Colon (tissue), 2 donors: Measurements from ENCODE around the gene IMPDH1.

Experiments
- FAIRE-seq: peaks from 2 replicates; lab custom pipeline; 2012; peaks lifted over from hg19 to GRCh38; lab: Jason Lieb, UNC
- donor health status: control.
- donor health status: control.

Gene IMPDH1

DNA sequence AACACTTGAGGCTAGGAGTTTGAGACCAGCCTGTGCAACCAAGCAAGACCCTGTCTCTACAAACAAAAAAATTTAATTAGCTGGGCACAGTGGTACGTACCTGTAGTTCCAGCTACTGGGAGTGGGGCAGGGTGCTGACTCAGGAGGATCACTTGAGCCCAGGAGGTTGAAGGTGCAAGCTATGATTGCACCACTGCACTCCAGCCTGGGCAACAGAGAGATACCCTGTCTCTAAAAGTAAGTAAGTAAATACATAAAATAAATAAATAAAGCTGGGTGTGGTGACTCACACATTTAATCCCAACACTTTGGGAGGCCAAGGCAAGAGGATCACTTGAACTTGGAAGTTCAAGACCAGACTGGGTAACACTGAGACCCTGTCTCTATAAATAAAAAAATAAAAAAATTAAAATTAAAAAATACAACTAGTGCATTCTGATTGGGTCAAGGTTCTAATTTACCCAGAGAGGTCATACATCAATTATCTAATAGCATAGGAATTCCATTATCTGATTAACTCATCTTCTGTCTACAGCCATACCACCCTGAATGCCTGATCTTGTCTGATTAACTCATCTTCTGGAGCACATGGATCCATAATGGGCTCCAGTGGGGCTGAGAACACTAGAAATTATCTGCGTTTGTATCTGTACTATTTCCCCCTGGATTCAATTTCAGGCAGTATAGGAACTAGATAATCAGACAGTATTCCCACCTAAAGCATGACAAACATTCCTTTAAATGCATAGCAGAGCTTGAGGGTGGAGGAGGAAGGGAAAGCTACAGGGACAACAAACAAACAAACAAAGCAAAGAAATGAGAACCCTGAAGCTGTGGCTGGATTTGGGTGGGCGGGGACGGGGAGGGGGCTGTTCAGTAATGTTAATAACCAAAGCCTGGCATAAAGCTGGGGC is 24.9 kb upstream of the IMPDH1 start:
- FAIRE-seq: no peak

GRCh38 chr7:128431754-128432153 is 22.0 kb upstream of the IMPDH1 start:
- no peak for FAIRE-seq

DNA sequence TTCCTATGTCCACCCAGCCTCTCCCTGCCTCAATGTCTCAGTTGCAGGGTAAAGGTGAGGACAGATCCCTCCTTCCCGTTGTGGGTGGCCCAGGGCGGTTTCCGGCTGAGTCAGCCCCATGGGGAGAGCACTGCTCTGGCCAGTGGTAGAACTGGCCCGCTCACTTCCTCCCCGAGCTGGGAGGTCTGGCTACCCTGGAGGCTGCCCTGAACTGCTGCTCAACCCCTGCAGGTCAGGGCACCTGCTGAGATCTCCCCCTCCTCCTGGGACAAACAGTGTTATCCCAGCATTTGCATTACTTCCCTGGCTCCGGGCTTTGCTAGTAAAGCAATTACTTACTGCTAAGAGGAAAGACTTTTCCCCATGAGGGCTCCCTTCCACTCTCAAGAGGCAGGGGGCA is 21.4 kb upstream of the IMPDH1 start:
- no peak for FAIRE-seq

DNA sequence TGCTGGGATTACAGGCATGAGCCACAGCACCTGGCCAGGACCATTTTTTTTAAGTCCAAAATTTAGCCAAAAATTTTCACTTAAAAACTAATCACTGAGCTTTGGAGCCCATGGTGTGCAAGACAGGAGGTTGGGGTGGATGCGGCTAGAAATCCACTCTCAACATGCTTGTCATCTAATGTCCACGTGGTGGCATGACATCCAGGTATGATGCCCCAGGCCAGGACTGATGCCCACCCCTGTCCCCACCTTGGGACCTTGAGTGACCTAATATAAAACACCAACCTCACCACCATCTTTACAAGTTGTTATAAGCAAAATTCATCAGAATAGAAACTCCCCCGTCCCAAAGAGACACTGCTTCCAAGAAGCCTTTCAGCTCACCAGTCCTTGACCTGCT is 20.4 kb upstream of the IMPDH1 start:
- no peak for FAIRE-seq

DNA sequence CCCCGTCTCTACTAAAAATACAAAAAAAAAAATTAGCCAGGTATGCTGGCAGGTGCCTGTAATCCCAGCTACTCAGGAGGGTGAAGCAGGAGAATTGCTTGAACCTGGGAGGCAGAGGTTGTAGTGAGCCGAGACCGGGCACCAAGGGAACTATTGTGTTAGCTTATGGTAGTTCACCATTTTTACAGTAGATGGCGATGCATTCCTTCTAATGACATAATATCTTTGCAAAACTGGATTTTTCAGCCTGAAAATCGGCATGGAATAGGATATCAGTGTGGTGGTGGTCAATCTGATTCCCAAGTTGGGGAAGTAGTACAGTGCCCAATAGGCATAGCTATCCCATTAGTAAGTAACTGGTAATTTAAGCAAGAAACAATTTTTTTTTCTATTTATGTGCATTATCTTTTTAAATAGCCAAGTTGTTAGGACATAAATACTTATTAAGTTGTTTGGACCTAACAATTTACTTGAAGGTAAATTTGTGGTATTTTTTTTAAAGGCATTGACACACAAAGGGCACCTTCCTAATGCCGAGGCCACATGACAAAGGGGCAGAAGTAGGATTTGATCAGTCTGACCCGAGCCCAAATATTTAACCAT is 17.6 kb upstream of the IMPDH1 start:
- no peak for FAIRE-seq

DNA sequence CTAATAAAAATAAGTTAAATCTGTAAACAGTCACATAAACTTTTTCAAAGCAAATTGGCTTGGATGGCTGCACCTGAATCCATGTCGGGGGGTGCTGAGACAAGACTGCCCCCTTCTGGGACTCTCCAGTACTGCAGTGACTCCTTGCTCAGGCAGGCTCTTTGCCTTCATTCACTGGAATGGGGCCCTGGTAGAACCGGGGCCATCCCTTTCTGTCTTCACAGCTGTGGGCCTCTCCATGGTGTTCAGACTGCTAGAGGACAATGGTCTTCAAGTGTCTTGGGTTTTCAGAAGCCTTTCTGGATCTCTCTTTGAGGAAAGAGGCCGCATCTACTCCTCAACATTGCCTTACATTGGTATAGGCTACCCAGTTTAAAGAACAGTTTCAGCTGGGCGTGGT is 16.1 kb upstream of the IMPDH1 start:
- FAIRE-seq: no peak

GRCh38 chr7:128424686-128425275 is 15.0 kb upstream of the IMPDH1 start:
- FAIRE-seq: no peak

DNA sequence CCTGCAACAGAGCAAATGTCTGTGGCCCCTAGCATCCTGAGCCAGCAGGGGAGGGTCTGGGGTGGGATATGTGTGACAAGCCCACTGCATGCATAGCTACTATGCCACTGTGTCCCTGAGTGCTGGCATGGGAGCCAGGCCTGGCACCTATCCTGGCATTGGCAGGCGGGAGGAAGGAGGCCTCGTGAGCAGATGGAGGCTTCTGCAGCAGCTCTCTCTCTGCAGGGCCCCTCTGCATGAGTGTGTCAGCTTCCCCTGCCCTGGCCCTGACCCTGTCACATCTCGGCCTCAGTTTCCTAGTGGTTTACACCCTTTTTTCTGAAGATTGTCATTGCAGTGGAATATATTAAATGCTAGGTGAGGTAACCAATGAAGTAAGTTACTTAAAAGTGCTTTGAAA is 13.1 kb upstream of the IMPDH1 start:
- no peak for FAIRE-seq

DNA sequence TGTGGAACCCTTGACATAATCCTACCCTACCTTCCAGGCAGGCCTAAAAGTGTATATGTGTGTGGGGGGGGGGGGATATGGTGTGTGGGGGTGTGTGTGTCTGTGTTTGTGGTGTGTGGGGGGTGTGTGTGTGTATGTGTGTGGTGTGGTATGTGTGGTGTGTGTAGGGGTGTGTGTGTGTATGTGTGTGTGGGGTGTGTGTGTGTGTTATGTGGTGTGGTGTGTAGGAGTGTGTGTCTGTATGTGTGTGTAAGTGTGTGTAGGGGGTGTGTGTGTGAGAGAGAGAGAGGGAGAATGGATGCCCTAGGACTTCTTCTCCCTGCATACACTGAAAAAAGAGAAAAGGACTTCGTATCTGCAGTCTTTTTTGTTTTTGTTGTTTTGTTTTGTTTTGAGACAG is 12.3 kb upstream of the IMPDH1 start:
- FAIRE-seq: no peak

- FAIRE-seq: no peak
Observed at GRCh38 chr7:128421384-128421783, 11.6 kb upstream of the IMPDH1 start.

GRCh38 chr7:128420773-128421172 is 11.0 kb upstream of the IMPDH1 start:
- FAIRE-seq: no peak

DNA sequence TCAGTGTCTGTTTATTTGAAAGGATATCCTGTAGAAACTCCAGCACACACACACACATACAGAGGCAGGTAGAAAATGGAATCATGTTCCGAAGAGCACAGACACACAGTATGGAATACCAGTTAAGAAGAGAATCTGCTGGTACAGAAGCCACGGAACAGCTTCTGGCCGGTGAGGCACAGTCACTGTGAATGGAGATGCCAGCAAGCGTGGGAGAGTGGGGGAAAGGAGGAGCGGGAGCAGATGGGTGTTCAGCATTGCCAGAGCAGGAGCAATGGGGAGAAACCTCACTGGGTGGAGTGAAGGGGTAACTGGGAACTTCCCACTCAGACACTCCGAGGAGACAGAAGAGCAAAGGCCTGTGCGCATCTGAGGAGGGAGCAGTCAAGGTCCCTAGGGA is 9.5 kb upstream of the IMPDH1 start:
- FAIRE-seq: no peak

GRCh38 chr7:128417071-128417470 is 7.3 kb upstream of the IMPDH1 start:
- FAIRE-seq: no peak

DNA sequence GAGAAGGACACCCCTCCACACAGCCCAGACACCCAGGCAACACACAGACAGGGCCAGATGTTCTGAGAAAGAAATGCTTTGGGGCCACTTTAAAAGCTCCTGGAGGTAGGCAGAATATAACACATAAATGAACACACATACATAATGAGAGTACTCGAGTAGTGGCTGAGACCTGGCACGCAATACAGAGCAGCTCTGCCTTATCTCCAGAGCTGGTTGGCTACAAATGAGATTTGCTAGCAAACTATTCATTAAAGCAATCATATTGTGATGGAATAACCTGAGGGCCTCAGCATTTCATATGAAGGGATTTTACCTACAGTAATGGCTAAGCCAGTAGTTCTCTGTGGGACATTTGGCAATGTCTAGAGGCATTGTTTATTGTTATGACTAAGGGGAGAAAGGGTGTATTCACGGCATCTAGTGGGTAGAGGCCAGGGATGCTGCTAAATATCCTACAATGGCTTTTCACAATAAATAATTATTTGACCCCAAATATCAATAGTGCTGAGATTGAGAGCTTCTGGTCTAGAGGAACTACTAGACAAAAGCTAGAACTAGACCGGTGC is 5.5 kb upstream of the IMPDH1 start:
- FAIRE-seq: no peak

- no peak for FAIRE-seq
Observed at GRCh38 chr7:128410451-128410753, 620 bp upstream of the IMPDH1 start.

DNA sequence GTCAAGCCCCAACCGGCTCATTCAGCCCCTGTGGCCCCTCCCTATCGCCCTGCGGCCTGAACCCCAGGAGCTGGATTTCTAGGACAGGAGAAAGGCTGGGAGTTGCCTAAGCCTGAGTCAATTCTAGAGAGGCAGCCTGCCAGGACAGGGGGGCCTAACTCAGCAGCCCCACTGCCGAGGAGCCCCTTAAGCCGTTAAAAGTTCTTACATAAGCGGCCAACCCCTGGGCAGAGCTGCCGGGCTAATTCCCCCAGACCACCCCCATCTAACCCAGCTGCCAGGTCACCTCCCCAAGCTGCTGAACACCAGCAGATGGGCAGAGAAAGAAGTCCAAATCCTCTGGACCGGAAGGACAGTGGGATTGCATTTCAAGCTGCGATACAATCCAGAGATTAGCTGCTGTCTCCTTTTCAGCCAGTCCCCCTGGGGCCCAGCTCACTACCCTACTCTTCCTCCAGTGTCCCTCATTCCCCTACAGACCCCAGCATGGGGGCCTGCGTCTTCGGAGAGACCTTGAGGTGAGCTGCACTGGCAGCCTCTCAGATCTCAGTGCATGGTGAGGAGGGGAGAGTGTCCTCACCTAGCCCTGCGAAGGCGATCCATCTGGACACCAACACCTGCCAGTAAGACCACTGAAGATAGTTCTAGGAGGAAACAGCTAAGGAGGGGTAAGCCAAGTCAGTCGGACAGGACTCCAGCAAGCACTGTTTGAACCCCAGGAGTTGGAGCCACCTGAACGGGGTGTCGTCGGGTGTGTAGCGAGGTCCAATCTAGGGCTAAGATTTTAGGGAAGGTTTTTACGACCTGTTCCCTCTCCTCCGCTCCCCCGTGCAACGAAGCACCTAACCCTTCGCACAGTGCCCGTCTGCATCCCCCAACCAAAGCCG is 830 bp downstream of the IMPDH1 start:
- FAIRE-seq: no peak

DNA sequence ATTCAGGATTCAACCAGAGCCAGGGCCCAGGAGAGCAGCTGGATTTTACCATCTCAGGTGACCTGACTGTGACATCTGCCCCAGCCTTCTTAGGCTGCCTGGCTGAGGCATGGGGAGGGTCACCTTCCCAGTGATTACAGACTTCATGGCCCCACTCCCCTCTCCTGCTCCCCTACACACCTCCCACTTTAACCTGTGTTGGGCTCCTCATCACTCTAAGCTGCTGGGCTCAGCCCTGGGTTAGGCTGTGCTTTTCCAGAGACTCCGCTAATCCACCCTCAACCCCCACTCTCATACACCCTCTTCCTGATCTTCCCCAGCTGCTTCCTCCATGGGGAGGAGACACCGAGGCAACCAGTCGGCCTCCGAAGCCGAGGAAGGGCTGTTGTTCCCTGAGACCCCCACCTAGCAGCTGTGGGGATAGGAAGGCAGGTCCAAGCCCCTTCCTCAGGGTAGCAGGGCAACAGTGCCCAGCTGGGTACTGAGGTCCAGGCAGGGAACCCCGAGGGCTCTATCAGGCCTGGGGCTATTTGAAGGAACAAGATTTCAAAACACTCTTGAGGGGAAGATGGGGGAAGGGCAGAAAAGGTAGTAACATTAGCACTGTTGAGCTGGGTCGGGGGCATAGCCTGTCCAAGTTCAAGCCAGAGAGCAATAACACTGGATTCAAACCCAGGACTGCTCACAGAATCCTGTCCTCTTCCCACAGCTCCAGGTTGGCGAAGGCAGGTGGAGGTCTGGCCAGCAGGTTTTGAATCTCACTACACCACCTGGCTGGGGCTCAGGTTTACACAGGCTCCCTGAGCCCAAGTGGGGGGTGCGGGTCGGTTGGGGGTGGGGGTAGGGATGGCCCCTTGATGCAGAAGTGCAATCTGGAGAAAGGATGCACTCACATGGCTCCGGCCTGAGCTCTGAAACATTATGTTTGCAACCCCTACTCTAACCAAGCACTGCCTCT is 1.8 kb downstream of the IMPDH1 start:
- no peak for FAIRE-seq

DNA sequence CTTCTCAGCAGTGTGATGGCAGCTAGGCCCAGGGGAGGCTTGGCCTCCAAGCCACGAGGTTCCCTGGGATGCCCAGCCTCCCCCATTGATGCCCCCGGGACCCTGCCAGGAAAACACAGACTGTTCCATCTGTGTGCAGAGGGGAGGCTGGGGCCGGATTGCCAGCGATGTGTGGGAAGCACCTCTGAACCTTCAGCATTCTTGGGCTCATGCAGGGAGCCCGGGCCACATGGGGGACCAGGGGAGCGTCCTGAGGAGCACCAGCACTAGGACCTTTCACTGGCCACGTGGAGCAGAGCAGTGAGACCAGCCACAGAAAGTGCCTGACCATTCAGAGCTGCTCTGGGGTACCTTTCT is 2.6 kb downstream of the IMPDH1 start:
- no peak for FAIRE-seq

DNA sequence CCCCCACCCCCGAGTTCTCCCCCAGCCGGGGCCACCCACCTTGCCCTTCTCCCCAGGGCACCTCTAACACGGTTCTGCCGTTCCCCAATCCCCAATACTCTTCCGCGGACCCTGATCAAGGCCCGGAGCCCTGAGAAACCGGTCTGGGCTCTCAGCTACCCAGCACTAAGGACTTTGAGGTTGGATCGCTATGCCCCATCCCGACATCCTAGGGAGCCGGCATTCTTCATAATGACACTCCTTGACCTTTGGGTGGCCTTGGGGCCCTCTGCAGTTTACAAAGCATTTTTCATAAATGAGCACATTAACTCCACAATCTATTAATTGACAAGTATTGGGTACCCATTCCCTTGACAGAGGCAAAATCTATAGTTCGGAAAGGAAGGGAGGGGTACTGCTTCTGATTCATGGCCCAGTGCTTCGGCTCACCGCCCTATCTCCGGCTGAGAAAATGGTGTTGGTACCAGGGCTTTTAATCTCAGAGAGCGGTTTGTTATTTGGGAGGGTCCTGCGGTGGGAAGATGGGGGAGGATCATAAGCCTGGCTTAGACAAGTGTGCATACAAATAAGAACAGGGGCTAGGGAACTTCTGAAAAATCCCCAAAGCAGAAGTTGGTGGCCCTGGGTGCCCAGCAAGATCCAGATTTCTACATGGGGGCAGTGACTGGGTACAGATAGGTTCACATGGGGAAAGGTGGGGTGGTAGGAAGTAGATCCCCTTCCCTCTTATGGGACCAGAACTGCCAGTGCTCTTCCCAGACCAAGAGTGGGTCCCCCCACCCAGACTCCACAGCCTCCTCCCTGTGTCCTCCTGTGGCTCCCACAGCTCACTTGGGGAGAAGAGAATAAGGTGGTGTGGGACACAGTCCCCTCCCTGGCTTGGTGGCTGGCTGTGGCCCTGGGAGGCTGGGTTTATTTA is 3.2 kb downstream of the IMPDH1 start:
- FAIRE-seq: no peak
